ENCODE data around the gene EFR3B. TPM values are rescaled to one million over a fixed set of nuclear protein-coding genes. Genes with fewer than 3 reads are reported as not detected.
"Not testable (repeated sequence)": the region's sequence is repeated elsewhere in the genome, so short reads cannot be mapped to it uniquely, and the experiment has no call there.

Gene EFR3B
- total RNA-seq, 2 experiments from 2014 or later: not detected

DNA sequence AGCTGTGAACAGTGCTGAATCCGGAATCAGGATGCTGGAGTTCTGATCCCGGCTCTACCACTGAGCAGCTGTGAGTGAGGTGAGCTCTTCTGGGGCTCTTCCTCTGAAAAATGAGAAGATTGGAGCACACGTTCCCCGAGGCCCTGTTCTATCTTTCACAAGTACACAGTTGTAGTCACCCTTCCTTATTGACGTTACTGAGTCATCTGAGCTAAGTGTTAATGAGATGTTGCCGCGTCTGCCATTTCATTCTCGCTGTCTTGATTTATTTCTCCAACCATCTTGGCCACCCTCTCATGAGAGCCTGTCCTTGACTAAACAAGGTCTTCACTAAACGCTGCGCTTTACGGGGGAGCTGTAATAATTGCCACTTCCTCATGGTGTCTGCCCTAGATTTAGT, 31.9 kb upstream of the EFR3B start:
- ChIA-PET CTCF (ENCODE audit: unreplicated experiment) (interaction anchor here (0.5 kb wide), 1 partner anchor 55 kb away, joined by 3 read pairs; no protein-coding TSS in a partner anchor), POLR2A (interaction anchor here (0.6 to 1.1 kb wide), 4 partner anchors 77 to 571 kb away, joined by 3 read pairs; no protein-coding TSS in a partner anchor)
- intact Hi-C loops (cut with micrococcal nuclease; ENCODE audit: unreplicated experiment): no loop called here
- no peaks in the 10 kb centered on the region for H3K79me2 ChIP-seq (ENCODE audit: insufficient read depth, low read depth, low read length)
- no TSS peak for BruUV-seq (replicated peaks)
- no peak overlapping the region for H3K4me2 ChIP-seq (ENCODE audit: low read length)
- H2AFZ ChIP-seq (ENCODE audit: low read length): no peak overlapping the region
- TF ChIP-seq, protein P1, sequence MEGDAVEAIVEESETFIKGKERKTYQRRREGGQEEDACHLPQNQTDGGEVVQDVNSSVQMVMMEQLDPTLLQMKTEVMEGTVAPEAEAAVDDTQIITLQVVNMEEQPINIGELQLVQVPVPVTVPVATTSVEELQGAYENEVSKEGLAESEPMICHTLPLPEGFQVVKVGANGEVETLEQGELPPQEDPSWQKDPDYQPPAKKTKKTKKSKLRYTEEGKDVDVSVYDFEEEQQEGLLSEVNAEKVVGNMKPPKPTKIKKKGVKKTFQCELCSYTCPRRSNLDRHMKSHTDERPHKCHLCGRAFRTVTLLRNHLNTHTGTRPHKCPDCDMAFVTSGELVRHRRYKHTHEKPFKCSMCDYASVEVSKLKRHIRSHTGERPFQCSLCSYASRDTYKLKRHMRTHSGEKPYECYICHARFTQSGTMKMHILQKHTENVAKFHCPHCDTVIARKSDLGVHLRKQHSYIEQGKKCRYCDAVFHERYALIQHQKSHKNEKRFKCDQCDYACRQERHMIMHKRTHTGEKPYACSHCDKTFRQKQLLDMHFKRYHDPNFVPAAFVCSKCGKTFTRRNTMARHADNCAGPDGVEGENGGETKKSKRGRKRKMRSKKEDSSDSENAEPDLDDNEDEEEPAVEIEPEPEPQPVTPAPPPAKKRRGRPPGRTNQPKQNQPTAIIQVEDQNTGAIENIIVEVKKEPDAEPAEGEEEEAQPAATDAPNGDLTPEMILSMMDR (conservative IDR thresholded peaks at IDR 0.05; ENCODE audit: low read length): no peak
- TF ChIP-seq EZH2phosphoT487 (IDR thresholded peaks at IDR 0.05; ENCODE audit: borderline replicate concordance, low read depth, low read length): no peak
- no peaks in the 10 kb centered on the region for H3K4me1 ChIP-seq (ENCODE audit: insufficient read depth, low read length, poor library complexity, severe bottlenecking)
- no peaks in the 10 kb centered on the region for H4K20me1 ChIP-seq (ENCODE audit: insufficient read depth, low read length)
- no peaks in the 10 kb centered on the region for H3K9me2 ChIP-seq (ENCODE audit: insufficient read depth, low read length)
- no peaks in the 10 kb centered on the region for H3K36me3 ChIP-seq (ENCODE audit: insufficient read depth, low read length)
- H3K9me3 ChIP-seq (ENCODE audit: low read length): no peaks in the 10 kb centered on the region
- no peak overlapping the region for H3K27ac ChIP-seq (ENCODE audit: low read depth, low read length, poor library complexity, severe bottlenecking)
- DNase-seq (ENCODE audit: low spot score): no peak
- H3K4me3 ChIP-seq (ENCODE audit: low read depth, low read length, poor library complexity, severe bottlenecking): no peak overlapping the region

DNA sequence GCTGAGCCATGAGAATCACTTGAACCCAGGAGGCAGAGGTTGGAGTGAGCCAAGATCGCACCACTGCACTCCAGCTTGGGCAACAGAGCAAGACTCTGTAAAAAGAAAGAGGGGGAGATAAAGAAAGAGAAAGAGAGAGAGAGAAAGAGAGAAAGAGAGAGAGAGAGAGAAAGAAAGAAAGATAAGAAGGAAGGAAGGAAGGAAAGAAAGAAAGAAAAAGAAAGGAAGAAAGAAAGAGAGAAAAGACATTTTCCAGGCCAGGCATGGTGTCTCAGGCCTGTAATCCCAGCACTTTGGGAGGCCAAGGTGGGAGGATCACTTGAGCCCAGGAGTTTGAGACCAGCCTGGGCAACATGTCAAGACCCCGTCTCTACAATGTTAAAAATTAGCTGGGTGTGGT, 30.5 kb upstream of the EFR3B start:
- H3K27ac ChIP-seq (ENCODE audit: low read depth, low read length, poor library complexity, severe bottlenecking); H4K20me1 ChIP-seq (ENCODE audit: insufficient read depth, low read length); BruUV-seq (replicated peaks); H3K9me3 ChIP-seq (ENCODE audit: low read length); H3K9me2 ChIP-seq (ENCODE audit: insufficient read depth, low read length); H3K4me2 ChIP-seq (ENCODE audit: low read length); H2AFZ ChIP-seq (ENCODE audit: low read length); H3K36me3 ChIP-seq (ENCODE audit: insufficient read depth, low read length); DNase-seq (ENCODE audit: low spot score); CTCF ChIA-PET (ENCODE audit: unreplicated experiment); intact Hi-C loops (cut with micrococcal nuclease; ENCODE audit: unreplicated experiment); H3K4me3 ChIP-seq (ENCODE audit: low read depth, low read length, poor library complexity, severe bottlenecking); H3K4me1 ChIP-seq (ENCODE audit: insufficient read depth, low read length, poor library complexity, severe bottlenecking); H3K79me2 ChIP-seq (ENCODE audit: insufficient read depth, low read depth, low read length); POLR2A ChIA-PET: not testable (repeated sequence)

DNA sequence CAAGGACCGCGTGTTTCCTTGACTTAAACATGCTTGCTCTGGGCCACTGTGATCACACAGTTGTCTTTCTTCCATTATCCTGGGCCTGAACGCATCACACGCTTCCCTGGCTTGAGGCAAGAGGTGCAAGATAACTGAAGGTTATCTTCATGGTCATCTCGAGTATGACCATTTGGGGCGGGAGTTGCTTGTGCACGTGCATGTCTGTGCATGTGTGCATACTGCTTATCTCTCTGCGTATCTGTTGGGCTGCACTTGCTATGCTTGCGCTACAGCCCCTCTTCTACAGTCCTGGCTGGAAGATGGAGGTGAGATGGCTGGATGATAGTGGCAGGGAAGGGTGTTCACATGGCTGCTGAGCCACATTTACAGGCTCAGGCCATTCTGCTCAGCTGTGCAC, 27.2 kb upstream of the EFR3B start:
- POLR2A ChIA-PET: interaction anchor here (0.7 to 0.8 kb wide), 2 partner anchors 42 to 170 kb away, joined by 3 read pairs; no protein-coding TSS in a partner anchor
- CTCF ChIA-PET (ENCODE audit: unreplicated experiment): no interaction called here
- BruUV-seq (replicated peaks): no TSS peak

More for the DNA sequence above, 27.2 kb upstream of the EFR3B start:
- H3K4me1 ChIP-seq (ENCODE audit: insufficient read depth, low read length, poor library complexity, severe bottlenecking): no peaks in the 10 kb centered on the region
- no peak overlapping the region for H3K4me3 ChIP-seq (ENCODE audit: low read depth, low read length, poor library complexity, severe bottlenecking)
- H2AFZ ChIP-seq (ENCODE audit: low read length): no peak overlapping the region
- no peaks in the 10 kb centered on the region for H3K36me3 ChIP-seq (ENCODE audit: insufficient read depth, low read length)
- H3K4me2 ChIP-seq (ENCODE audit: low read length): no peak overlapping the region
- intact Hi-C loops (cut with micrococcal nuclease; ENCODE audit: unreplicated experiment): no loop called here
- no peak overlapping the region for H3K27ac ChIP-seq (ENCODE audit: low read depth, low read length, poor library complexity, severe bottlenecking)
- TF ChIP-seq EZH2phosphoT487 (IDR thresholded peaks at IDR 0.05; ENCODE audit: borderline replicate concordance, low read depth, low read length): no peak
- TF ChIP-seq, protein P1 (conservative IDR thresholded peaks at IDR 0.05; ENCODE audit: low read length): no peak
- H4K20me1 ChIP-seq (ENCODE audit: insufficient read depth, low read length): no peaks in the 10 kb centered on the region
- DNase-seq (ENCODE audit: low spot score): no peak
- no peaks in the 10 kb centered on the region for H3K9me3 ChIP-seq (ENCODE audit: low read length)
- no peaks in the 10 kb centered on the region for H3K79me2 ChIP-seq (ENCODE audit: insufficient read depth, low read depth, low read length)
- no peaks in the 10 kb centered on the region for H3K9me2 ChIP-seq (ENCODE audit: insufficient read depth, low read length)

All from OCI-LY7 (cell line).